Ovary (tissue), 3 donors: ENCODE measurements around the gene GOLGA8T.
"Not testable (repeated sequence)": the region's sequence is repeated elsewhere in the genome, so short reads cannot be mapped to it uniquely, and the experiment has no call there.

ENCODE experiments used
- POLR2A ChIP-seq: fragments of 450-650 bp; IDR thresholded peaks from one replicate; pipeline ENCODE4 v1.6.1; 2017; ENCODE audit warnings: antibody characterized with exemption, mild to moderate bottlenecking, moderate library complexity
- TF ChIP-seq, protein P1 (sequence below), 3 donors: fragments of 450-650 bp in 2 of 3; fragments of 200-600 bp in 1 of 3; IDR thresholded peaks; one replicate each; pipeline versions ENCODE4 v1.5.1 to v1.8.0; 2016 to 2022; ENCODE audit warnings: antibody characterized with exemption in 3 of 3, mild to moderate bottlenecking in 1 of 3
- donor health status: DM: no; HTN: no; CAD: no.

DNA sequence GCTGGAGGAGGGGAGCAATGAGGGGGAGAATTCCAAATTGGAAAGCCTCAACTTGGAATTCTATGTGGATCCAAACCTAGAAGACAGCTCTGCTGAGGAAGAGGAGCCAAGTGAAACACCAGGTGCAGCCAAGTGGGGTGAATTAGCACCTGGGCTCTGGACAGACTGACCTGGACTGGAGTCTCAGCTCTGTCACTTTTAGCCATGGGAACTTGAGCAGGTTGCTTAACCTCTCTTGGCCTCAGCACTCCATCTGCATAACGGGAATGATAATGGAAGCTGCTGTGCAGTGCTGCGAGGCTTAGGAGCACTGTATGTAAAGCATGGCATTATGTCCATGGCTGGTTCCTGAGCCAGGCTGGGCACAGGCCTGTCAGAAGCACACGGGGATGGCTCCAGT, 41.8 kb downstream of the GOLGA8T start:
- TF ChIP-seq, protein P1, sequence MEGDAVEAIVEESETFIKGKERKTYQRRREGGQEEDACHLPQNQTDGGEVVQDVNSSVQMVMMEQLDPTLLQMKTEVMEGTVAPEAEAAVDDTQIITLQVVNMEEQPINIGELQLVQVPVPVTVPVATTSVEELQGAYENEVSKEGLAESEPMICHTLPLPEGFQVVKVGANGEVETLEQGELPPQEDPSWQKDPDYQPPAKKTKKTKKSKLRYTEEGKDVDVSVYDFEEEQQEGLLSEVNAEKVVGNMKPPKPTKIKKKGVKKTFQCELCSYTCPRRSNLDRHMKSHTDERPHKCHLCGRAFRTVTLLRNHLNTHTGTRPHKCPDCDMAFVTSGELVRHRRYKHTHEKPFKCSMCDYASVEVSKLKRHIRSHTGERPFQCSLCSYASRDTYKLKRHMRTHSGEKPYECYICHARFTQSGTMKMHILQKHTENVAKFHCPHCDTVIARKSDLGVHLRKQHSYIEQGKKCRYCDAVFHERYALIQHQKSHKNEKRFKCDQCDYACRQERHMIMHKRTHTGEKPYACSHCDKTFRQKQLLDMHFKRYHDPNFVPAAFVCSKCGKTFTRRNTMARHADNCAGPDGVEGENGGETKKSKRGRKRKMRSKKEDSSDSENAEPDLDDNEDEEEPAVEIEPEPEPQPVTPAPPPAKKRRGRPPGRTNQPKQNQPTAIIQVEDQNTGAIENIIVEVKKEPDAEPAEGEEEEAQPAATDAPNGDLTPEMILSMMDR (IDR thresholded peaks at IDR 0.05) = not testable (repeated sequence)
- TF ChIP-seq POLR2A = not testable (repeated sequence)
